Gastrocnemius medialis (tissue), 4 donors: ENCODE results near the gene EPAS1. TPM values are rescaled to one million over a fixed set of nuclear protein-coding genes. Genes with fewer than 3 reads are reported as not detected.

Experiments used
- ATAC-seq, 2 donors: fragments of 150-250 bp; one replicate each; pipeline ENCODE4 v1.9.1; 2016
- DNase-seq, 2 donors: peaks; one replicate each; pipeline ENCODE4 v3.0.0-alpha.2; 2019
- H3K27ac ChIP-seq, 4 donors: fragments of 200-600 bp; sonication (generic); 1 replicate in 1 of 4; 2 replicates in 3 of 4; pipeline ENCODE4 v1.5.1; 2016 to 2018; ENCODE audit warnings: mild to moderate bottlenecking in 2 of 4, moderate library complexity in 1 of 4
- H3K27me3 ChIP-seq, 3 donors: fragments of 200-600 bp; sonication (generic) in 2 of 3; 1 replicate in 1 of 3; 2 replicates in 2 of 3; pipeline versions ENCODE4 v1.5.1 to v1.6.0; 2016 to 2019; ENCODE audit warnings: mild to moderate bottlenecking in 1 of 3, moderate library complexity in 1 of 3
- H3K36me3 ChIP-seq, 2 donors: fragments of 200-600 bp; sonication (generic) in 1 of 2; one replicate each; pipeline ENCODE4 v1.5.1; 2017 to 2018
- H3K4me1 ChIP-seq, 2 donors: fragments of 200-600 bp; sonication (generic) in 1 of 2; one replicate each; pipeline ENCODE4 v1.5.1; 2016 to 2017; ENCODE audit warnings: mild to moderate bottlenecking in 2 of 2
- H3K4me3 ChIP-seq, 4 donors: fragments of 200-600 bp; sonication (generic) in 3 of 4; 1 replicate in 1 of 4; 2 replicates in 3 of 4; pipeline ENCODE4 v1.5.1; 2016 to 2019; ENCODE audit warnings: mild to moderate bottlenecking in 2 of 4
- H3K9me3 ChIP-seq, 3 donors: fragments of 200-600 bp; sonication (generic) in 2 of 3; 1 replicate in 1 of 3; 2 replicates in 2 of 3; pipeline ENCODE4 v1.5.1; 2016 to 2019
- POLR2A ChIP-seq, 2 donors: fragments of 450-650 bp; IDR thresholded peaks; one replicate each; pipeline ENCODE4 v1.6.1; 2017; ENCODE audit warnings: antibody characterized with exemption in 2 of 2, mild to moderate bottlenecking in 2 of 2, moderate library complexity in 2 of 2
- in situ Hi-C, 4 donors: fragments of 200-750 bp; cut with MboI; loops; one replicate each; pipeline versions ENCODE4 v1.15.0 to v1.8.0; 2017; ENCODE audit warnings: low sequenced_read_pairs in 4 of 4
- intact Hi-C: fragments of 100-400 bp; cut with DNase I; formaldehyde crosslinking; loops from one replicate; pipeline ENCODE4 v1.15.1; 2023; ENCODE audit warnings: low total_unique reads
- total RNA-seq, 4 donors: library from RNA; depleted of rRNA; stranded (reverse); fragments of >200 nt; gene quantifications; one replicate each; pipeline versions ENCODE4 v1.1.0 to v1.2.3, GENCODE V29; 2016
- TF ChIP-seq, protein P1 (sequence below), 5 experiments: fragments of 450-650 bp in 3 of 5; fragments of 200-600 bp in 2 of 5; sonication (generic) in 2 of 5; IDR thresholded peaks in 4 of 5; conservative IDR thresholded peaks in 1 of 5; 1 replicate in 4 of 5; 2 replicates in 1 of 5; pipeline ENCODE4 v1.5.1; 2016 to 2019; ENCODE audit warnings: antibody characterized with exemption in 5 of 5, mild to moderate bottlenecking in 3 of 5, moderate library complexity in 3 of 5

EPAS1 gene
- total RNA-seq, 4 donors from 2014 or later, result 61.5 to 95.1 (median 90.0) TPM

GRCh38 chr2:46387886-46388515, 90.8 kb downstream of the EPAS1 start:
- DNase-seq, result no peak
- Histone ChIP-seq H3K27me3 (no peaks in the 10 kb centered on the region), H3K27ac (peak overlapping the region in 3 of 4 donors; percentile 30 to 52 (median 45)), H3K4me3 (no peak overlapping the region), H3K9me3 (no peaks in the 10 kb centered on the region), H3K36me3 (peaks cover 0 to 28% of the 10 kb centered on the region in 2 donors), H3K4me1 (no peaks in the 10 kb centered on the region)
- intact Hi-C loops (no loop called here), in situ Hi-C loops (no loop called here)
- no peak for ATAC-seq
- TF ChIP-seq, protein P1, sequence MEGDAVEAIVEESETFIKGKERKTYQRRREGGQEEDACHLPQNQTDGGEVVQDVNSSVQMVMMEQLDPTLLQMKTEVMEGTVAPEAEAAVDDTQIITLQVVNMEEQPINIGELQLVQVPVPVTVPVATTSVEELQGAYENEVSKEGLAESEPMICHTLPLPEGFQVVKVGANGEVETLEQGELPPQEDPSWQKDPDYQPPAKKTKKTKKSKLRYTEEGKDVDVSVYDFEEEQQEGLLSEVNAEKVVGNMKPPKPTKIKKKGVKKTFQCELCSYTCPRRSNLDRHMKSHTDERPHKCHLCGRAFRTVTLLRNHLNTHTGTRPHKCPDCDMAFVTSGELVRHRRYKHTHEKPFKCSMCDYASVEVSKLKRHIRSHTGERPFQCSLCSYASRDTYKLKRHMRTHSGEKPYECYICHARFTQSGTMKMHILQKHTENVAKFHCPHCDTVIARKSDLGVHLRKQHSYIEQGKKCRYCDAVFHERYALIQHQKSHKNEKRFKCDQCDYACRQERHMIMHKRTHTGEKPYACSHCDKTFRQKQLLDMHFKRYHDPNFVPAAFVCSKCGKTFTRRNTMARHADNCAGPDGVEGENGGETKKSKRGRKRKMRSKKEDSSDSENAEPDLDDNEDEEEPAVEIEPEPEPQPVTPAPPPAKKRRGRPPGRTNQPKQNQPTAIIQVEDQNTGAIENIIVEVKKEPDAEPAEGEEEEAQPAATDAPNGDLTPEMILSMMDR (IDR thresholded peaks at IDR 0.05 in 4 of 5, conservative IDR thresholded peaks at IDR 0.05 in 1 of 5), result no peak
- no peak for TF ChIP-seq POLR2A (IDR thresholded peaks at IDR 0.05)

DNA sequence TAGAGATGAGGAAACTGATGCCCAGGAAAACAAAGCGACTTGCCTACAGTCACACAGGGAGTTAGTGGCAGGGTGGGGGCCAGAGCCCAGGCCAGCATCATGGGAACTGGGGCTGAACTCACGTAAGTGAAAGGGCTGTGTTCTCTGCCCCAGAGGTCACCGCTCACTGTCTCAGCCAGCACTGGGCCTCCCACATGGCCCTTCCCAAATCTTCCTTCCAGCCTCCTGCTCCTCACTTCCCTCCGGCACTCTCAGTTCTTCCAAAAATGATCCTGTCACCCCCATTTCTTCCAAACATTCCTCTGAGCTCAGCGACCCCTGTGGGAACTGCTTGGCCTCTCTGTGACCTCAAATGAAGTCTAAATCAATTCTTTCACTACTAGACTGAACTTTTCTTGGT, 91.7 kb downstream of the EPAS1 start:
- in situ Hi-C loops, result no loop called here
- TF ChIP-seq, protein P1 (IDR thresholded peaks at IDR 0.05 in 4 of 5, conservative IDR thresholded peaks at IDR 0.05 in 1 of 5), result no peak
- TF ChIP-seq POLR2A (IDR thresholded peaks at IDR 0.05), result no peak
- Histone ChIP-seq H3K4me1 (no peaks in the 10 kb centered on the region), H3K27ac (peak overlapping the region in 3 of 4 donors; percentile 30 to 52 (median 45)), H3K4me3 (no peak overlapping the region), H3K27me3 (no peaks in the 10 kb centered on the region), H3K9me3 (no peaks in the 10 kb centered on the region), H3K36me3 (peaks cover 0 to 20% of the 10 kb centered on the region in 2 donors)
- DNase-seq (no peak), ATAC-seq (no peak)
- intact Hi-C loops, result no loop called here

DNA sequence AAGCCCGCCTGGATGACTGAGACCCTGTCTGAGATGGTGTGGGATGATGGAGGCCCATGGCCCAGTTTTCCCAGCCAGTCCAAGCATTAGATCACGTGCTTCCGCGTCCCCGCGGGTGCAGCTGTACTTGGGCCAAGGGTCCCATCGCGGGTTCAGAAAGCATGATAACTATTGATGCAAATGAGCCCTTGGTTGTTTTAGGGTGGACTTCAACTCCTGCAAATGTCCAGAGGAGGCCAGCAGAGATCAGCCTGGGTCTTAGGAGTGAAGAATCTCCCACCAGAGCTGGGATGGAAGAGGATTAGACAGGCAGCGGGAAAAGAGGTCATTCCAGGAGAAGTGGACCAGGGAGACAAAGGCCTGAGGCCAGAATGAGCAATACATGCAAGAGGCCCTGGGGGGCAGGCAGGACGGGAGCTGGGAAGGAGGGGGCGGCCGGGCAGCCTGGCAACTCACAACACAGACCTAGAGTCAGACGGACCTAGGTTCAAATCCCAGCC, 92.3 kb downstream of the EPAS1 start:
- Histone ChIP-seq H3K27ac (peak overlapping the region; percentile 15 to 52 (median 38)), H3K36me3 (peaks cover 0 to 14% of the 10 kb centered on the region in 2 donors), H3K4me1 (no peaks in the 10 kb centered on the region), H3K9me3 (no peaks in the 10 kb centered on the region), H3K27me3 (no peaks in the 10 kb centered on the region), H3K4me3 (no peak overlapping the region)
- no peak for TF ChIP-seq POLR2A (IDR thresholded peaks at IDR 0.05)
- TF ChIP-seq, protein P1 (IDR thresholded peaks at IDR 0.05 in 4 of 5, conservative IDR thresholded peaks at IDR 0.05 in 1 of 5), result no peak
- ATAC-seq, result no peak
- in situ Hi-C loops (no loop called here), intact Hi-C loops (no loop called here)
- no peak for DNase-seq

DNA sequence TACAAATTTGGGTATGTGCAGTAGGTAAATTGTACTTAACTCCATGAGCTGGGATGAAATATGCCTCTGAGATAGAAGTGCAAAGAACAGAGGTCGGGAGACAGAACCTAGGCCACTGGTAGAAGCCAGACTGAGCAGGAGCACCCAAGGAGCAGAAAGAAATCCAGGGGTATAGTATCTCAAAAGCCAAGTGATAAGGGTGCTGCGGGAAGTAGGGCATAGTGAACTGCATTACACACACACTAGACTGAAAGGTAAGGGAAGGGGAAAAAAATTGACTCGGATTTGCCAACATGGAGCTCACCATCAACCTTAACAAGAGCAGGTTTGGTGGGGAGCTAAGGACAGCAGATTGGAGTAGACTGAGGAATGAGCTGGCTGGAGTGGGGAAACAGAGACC, 92.8 kb downstream of the EPAS1 start:
- in situ Hi-C loops, result no loop called here
- intact Hi-C loops, result no loop called here

More for the DNA sequence above, 92.8 kb downstream of the EPAS1 start:
- ATAC-seq (no peak), DNase-seq (no peak)
- Histone ChIP-seq H3K27me3 (no peaks in the 10 kb centered on the region), H3K36me3 (peaks cover 0 to 9% of the 10 kb centered on the region in 2 donors), H3K9me3 (no peaks in the 10 kb centered on the region), H3K27ac (peak overlapping the region in 2 of 4 donors; percentile 45 to 52), H3K4me3 (no peak overlapping the region), H3K4me1 (no peaks in the 10 kb centered on the region)
- TF ChIP-seq, protein P1 (IDR thresholded peaks at IDR 0.05 in 4 of 5, conservative IDR thresholded peaks at IDR 0.05 in 1 of 5), result no peak
- no peak for TF ChIP-seq POLR2A (IDR thresholded peaks at IDR 0.05)
